Activated CD4-positive, CD25-positive, alpha-beta regulatory T cell treated with anti-CD3 and anti-CD28 coated beads, Interleukin-2, amount 50 U/mL, for 16 hours (primary cell): ENCODE data around the gene CNOT4.

Source experiments
- DNase-seq: peaks from one replicate; pipeline ENCODE4 v3.0.0-alpha.2; 2020; ENCODE audit warnings: low read depth, low spot score

The CNOT4 gene, protein sequence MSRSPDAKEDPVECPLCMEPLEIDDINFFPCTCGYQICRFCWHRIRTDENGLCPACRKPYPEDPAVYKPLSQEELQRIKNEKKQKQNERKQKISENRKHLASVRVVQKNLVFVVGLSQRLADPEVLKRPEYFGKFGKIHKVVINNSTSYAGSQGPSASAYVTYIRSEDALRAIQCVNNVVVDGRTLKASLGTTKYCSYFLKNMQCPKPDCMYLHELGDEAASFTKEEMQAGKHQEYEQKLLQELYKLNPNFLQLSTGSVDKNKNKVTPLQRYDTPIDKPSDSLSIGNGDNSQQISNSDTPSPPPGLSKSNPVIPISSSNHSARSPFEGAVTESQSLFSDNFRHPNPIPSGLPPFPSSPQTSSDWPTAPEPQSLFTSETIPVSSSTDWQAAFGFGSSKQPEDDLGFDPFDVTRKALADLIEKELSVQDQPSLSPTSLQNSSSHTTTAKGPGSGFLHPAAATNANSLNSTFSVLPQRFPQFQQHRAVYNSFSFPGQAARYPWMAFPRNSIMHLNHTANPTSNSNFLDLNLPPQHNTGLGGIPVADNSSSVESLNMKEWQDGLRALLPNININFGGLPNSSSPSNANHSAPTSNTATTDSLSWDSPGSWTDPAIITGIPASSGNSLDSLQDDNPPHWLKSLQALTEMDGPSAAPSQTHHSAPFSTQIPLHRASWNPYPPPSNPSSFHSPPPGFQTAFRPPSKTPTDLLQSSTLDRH

DNA sequence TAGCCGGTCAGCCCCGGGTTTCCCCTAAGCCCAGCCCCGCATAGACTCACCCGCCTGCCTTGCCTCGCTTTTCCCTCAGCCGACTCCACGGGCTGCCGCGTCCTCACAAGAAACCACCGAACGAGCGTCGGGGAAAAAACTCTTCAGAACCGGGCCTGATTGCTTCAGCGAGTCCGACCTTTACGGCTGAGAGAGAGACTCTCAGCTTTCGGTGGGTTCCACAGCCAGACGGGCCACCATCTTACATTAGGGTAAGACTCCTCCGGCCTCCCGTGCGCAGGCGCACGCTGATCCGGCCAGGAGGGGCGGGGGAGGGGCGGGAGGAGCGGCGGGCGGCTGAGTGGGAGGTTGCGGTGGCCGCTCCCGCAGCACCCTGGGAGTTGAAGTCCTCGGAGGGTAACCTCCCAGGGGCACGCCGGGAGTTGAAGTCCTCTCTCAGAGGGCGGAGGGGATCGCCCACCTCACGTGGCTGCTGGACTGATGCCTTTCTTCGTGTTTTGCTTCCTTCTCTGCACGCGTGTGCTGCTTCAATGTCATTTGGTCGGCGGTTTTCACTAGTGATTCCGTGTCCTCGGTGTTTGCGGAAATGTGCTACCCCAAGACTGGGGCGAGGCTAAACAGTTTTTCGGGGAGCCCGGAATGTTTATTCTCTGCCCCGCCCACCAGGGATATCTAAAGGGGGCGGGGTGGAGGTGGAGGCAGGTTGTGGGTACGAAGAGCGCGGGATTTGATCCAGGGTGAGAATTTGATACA is at the start of gene CNOT4:
Gene CNOT4, minus strand, starts transcription at position 264 of the 753 bp plus-strand sequence. CDS start 71,771 bp downstream, outside the sequence.
- DNase-seq, result peak; percentile 95

DNA sequence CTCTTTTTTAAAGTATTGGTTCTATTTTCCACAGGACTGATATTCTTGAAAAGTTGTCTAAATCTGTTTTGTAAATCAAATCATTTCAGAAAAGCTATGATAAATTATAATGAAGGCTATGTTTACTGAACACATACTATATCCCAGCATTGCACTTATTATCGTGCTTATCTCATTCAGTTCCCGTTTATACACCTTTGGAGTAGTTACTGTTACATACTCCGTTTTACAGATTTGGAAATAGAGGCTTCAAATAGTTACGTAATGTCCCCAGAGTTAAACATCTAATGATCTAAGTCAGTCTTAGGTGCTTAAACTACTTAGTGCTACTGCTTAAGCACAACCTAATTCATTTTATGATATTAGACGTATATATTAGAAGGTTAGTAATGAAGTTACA is 49.0 kb upstream of the CNOT4 start:
- DNase-seq, result no peak

DNA sequence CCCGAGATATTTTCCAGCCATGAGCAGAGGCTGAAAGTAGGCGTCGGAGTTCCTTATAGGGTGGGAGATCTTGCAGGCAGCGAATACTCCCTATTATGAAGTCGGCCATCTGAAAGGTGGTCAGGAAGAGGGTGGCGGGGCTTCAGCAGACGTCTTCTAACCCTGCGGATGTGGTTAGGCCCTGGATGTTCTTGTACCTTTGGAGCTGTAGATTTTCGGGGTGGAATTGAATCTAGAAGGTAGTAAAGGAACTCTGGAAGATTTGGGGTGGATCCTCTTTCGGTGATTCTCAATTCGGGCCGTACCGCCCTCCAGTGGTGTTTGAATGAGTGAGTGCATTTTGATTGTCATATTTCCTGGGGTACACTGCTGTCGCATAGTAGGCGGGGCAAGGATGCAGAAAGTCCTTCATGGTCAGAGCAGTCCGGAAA is 48.5 kb upstream of the CNOT4 start:
- peak; percentile 47 for DNase-seq

DNA sequence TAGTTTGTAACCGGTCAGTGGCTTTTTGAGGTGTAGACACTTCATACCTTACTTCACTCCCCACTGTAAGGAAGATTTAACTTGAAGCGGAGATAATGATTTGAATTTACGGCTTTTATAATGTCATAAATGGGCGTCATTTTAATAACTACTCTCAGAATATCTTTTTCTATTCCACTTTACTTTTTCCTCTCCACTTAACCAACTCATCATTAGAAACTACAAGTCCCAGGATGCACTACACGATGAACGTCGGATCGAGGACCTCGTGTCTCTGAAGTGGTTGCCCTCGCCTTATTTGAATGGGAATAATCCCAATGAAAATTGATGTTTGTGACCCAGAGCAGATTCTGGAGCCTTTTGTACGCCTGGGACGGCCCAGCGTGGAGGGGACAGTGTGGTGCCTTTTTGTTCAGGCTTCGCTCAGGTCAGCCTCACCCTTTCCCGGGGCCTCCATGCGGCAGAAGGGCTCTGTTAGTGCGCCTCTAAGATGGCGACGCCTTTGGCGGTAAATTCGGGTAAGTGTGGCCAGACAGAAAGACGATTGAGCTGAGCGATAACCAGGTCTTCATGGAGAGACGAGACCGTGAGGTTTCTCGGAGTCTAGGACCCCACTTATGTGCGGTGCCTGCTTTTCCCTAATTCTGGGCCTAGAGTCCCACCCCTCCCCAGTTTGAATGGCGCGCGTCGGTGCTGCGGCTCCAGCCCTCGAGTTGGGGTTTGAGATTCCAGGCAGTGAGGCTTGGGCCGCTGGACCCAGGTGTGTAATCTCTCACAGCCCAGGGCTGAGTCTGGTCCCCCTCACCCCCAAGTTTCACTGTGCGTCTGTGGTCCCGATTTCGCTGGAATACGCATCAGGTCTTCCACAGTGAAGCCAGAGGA is 47.8 kb upstream of the CNOT4 start, which contains the start of gene NUP205:
Gene NUP205, plus strand, starts transcription at position 463 of the 882 bp plus-strand sequence. Its CDS starts 28 bp downstream, at position 491.
- DNase-seq, result peak; percentile 55

DNA sequence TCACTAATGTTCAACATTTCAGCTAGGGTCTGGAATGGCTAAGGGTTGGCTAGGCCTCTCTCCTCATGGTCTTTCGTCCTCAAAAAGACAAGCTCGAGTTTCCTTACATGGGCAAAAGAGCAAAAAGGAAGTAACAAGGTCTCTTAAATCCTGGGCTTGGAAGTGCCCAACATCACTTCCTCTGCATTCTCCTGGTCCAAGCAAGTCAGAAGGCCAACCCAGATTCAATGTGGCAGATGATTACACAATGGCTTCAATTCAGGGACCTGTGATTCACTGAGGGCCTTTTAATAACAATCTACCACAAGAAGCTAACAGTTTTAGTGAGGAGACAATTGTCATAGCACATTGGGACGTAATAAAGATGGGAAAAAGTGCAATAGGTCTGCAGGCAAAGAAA is 43.4 kb upstream of the CNOT4 start:
- no peak for DNase-seq

DNA sequence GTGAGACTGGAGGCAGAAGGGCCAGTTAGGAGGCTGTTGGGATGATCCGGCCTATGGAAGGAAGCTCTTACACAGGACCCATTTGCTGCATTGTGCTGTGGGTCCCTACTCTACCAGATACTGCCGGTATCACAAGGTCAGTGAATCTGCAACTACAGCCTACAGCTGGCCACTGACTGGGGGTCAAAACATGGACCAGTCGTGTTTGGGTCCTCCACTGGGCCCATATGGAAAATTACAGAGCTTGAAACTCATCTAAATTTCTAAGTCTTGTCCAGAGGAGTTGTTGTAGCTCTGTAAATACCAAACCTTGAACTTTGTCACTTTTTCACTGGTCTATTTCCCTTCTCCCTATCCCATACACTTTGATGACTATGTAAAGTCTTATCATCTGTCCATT is 42.2 kb upstream of the CNOT4 start:
- DNase-seq, result no peak

DNA sequence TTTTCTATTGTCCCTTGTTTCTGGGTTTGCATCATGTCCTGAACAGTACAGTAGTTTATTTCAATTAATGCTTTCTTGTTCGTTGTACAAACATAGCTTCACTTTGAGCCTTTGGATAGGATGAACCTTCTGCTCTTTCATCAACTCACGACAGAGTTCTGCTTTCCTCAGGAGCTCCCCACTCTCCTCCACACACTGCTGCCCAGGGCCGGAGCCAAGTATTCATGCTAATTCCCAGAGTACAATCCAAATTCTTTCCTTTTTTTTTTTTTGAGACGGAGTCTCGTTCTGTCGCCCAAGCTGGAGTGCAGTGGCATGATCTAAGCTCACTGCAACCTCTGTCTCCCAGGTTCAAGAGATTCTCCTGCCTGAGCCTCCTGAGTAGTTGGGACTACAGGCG is 40.3 kb upstream of the CNOT4 start:
- no peak for DNase-seq

DNA sequence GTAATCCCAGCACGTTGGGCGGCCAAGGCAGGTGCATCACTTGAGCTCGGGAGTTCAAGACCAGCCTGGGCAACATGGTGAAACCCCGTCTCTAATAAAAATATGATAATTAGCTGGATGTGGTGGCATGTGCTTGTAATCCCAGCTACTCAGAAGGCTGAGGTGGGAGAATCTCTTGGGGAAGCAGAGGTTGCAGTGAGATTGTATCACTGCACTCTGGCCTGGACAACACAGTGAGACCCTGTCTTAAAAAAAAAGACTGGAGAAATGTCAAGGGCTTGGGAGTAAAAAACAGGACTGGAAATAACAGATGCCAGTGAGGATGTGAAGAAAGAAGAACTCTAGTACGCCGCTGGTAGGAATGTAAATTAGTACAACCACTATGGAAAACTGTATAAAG is 31.1 kb upstream of the CNOT4 start:
- DNase-seq, result no peak

DNA sequence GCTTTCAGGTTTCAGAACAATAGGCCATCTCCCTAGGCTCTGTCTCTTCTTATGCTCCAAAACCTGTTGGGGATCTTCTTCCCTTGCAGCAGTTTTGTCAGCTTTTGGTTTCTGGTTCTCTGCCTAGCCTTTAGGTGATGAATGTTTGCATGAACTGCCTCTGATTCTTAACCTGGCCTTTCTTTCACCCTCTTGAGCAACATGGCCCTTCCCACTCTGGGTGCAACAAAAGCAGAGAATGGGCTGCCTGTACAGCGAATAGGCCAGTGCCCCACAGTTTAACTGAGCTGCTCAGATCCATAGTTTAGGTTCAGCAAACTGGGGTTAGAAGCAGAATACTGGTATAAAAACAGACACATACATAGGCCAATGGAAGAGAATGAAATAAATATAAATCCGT is 29.7 kb upstream of the CNOT4 start:
- no peak for DNase-seq

DNA sequence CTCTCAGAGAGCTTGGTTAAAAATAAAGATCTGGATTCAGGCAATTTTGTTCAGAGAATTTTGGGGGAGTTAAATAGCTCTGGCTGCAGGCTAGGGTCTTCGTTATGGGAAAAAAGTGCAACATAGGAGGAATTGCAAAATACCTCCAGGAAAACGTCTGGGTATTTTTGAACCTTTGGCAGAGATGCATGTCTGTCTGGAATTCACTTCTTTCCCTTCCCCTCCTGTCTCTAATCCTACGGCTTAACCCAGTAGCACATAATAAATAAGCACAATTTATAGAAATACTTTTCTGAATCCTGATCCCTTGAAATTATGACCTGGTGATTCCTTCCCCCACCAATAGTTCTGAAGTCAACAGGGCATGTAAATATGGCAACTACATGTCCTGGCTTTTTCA is 28.5 kb upstream of the CNOT4 start:
- no peak for DNase-seq

DNA sequence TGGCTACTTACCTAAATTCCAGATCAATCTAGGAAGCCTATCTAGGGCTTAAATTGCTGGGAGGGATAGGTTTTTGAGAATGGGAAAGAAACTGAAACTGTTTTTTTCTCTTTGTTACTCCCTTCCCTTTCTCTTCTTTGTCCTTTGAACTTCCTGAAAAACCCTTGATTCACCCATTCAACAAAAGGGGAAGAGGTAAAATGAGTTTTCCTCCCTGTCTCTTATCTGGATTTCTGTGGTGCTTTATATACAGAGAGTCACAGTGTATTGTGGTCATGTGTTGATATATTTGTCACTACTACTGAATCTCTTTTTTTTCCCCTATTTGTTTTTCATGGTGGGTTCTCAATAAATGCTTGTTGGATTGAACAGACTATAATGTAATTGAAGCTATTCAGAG is 28.0 kb upstream of the CNOT4 start:
- no peak for DNase-seq

DNA sequence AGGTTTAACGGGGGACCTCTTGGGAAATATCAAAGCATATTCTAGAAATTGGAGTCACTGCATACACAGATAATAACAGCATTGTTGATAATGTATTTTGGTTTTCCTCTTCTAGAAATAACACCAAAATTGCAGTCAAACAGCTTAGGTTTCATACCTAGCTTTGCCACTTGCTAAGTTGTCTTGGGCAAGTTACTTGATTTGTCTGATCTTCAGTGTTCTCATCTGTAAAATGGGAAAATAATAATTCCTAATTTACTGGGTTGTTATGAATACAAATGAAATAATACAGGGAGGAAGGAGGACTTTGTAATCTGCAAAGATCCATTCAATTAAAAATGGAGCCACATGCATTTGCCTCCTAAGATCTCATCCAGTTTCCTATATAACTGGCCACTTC is 27.6 kb upstream of the CNOT4 start:
- no peak for DNase-seq

DNA sequence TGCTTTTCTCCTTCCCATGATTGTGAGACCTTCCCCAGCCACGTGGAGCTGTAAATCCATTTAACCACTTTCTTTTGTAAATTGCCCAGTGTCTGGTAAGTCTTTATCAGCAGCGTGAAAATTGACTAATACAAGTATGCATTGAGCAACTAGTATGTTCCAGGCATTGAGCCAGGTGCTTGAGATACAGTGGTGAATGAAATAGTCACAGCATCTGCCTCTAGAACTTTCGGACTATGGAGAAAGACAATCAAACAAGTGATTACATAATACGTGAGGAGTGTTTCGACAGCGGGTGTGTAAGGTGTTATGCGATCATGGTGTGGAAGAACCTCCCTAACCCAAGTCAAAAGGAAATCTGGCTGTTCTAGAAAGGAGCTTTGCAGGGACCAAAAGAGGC is 26.2 kb upstream of the CNOT4 start:
- DNase-seq, result no peak

DNA sequence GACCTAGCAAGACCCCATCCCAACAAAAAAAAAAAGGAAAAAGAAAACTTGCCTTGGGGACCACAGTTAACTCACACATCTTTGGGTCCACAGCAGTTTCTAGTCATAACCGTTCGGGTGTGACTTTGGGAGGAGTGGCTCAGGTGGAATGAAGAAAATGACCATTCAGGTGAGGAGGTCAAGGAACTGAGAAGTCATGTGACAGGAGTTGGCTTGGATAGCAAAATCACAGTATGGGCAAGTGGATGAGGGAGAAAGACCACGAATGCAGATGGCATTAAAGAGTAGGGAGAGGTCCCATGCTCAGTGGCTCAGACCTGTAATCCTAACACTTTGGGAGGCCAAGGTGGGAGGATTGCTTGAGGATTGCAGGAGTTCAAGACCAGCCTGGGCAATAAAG is 17.1 kb upstream of the CNOT4 start:
- DNase-seq, result no peak

DNA sequence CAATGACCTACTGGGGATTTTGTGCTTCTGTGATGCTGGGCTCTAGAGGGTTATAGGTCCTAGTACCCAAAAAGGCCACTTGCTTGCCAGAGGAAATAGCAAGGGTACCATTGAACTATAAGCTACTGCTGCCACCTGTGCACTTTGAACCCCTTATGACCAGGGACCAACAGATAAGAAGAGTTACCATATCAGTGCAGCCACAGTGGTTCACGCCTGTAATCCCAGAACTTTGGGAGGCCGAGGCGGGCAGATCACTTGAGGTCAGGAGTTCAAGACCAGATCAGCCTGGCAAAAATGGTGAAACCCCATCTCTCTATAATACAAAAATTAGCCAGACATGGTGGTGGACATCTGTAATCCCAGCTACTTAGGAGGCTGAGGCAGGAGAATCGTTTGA is 15.5 kb upstream of the CNOT4 start:
- DNase-seq, result no peak

DNA sequence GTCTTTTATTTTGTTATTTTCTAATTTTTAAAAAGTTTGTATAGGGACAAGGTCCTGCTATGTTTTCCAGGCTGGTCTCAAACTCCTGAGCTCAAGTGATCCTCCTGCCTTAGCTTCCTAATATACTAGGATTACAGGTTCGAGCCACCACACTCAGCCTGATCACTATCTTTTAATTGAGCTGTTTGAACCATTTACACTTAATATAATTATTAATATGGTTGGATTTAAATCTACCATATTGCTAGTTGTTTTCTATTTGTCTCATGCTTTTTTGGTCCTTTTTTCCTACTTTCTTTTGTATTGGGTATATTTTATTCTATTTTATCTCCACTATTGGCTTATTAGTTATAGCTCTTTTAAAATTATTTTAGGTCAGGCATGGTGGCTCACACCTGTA is 13.2 kb upstream of the CNOT4 start:
- no peak for DNase-seq

DNA sequence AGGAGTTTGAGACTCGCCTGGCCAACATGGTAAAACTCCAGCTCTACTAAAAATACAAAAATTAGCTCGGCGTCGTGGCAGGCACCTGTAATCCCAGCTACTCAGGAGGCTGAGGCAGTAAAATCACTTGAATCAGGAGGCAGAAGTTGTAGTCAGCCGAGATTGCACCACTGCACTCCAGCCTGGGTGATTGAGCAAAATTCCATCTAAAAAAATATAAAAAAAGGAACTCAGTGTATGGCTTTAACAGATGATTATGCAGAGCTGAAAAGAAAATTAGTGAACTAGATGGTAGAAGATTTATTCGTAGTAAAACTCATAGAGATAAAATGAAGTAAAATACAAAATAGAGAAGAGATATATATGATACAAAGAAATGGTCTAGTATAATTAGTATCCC is 12.6 kb upstream of the CNOT4 start:
- no peak for DNase-seq

DNA sequence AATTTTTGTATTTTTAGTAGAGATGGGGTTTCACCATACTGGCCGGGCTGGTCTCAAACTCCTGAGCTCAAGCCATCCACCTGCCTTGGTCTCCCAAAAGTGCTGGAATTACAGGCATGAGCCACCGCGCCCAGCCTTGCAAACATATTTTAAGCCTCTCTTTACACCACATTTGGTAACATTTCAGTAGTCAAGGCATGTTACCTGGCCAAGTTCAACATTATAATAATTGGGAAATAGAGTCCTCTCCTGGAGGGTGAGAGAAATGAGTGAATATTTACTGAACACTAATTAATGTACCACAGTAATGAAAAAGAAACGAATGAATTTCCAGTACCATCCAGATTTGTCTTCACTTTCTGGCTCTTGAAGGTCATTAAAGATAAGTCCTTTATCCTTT is 10.0 kb upstream of the CNOT4 start:
- no peak for DNase-seq

DNA sequence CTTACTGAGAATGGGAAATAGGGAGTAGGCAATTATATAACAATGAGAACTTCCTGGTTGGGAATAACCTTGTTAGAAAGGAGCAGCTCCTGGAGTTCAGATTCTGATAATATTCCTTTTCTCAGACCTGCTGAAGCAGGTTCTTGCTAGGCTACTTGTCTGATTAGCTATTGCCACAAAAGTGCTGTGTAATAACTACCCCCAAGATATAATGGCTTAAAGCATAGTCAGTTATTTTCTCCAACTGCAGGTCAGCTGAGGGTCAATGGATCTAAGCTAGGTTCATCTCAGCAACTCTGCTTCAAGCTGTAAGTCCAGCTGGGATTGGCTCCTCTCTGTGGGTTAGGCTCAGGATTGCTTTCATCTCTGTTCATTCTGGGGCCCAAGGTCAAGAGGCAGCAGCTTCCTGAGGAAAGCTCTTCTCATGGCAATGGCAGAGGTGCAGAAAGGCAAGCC is 9.4 kb upstream of the CNOT4 start:
- DNase-seq, result no peak

DNA sequence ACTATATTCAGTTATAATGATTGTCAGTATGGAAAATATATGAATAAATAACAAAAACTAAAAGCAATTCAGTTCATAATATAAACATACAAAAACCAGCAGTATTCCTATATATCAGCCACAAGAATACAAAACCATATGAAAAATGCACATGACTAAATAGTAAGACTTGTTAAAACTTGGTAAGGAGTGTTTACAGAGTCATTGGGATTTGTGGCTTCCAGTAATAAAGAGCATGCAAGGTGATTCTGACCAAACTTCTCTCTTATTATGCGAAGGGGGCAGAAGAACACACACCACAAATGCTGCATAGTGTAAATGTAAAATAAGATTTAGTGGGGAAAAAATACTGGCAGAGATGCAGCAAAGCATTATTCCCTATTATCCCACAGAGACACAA is 8.8 kb upstream of the CNOT4 start:
- DNase-seq, result no peak

DNA sequence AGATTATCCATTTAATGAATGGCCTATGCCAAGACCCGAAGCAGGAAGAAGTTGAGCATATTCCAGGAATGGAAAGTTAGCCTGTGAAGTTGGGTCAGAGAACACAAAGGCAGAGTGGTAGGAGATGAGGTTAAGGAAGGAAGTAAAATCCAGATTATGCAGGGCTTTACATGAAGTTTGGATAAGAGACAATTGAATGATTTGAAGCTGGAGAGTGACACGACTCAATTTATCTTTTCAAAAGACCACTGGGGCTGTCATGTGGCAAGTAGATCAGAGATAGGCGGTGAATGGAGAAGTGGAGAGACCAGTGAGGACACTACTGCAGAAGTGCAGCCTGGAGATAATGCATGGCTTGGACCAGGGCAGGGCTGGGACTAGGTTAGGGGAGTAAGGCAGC is 7.2 kb upstream of the CNOT4 start:
- no peak for DNase-seq
